HepG2 (cell line): Measurements from ENCODE around the gene ITIH3. TPM values are rescaled to one million over a fixed set of nuclear protein-coding genes. Genes with fewer than 3 reads are reported as not detected.

Source experiments
- CHD2 ChIP-seq: IDR thresholded peaks from 2 replicates; pipeline ENCODE4 v1.6.1; 2011; ENCODE audit warnings: low read depth, low read length, improper control_type of control experiment
- DR1 ChIP-seq: sonication (generic); formaldehyde crosslinking; IDR thresholded peaks from 2 replicates; pipeline ENCODE4 v1.8.0; 2021; ENCODE audit warnings: mild to moderate bottlenecking, missing genetic modification reagents, inconsistent platforms
- JUND ChIP-seq: sonication (generic); formaldehyde crosslinking; IDR thresholded peaks from 2 replicates; pipeline ENCODE4 v1.8.0; 2022; ENCODE audit warnings: mild to moderate bottlenecking, missing genetic modification reagents
- KMT2A ChIP-seq: sonication (generic); formaldehyde crosslinking; IDR thresholded peaks from 2 replicates; pipeline ENCODE4 v1.4.0; 2020; ENCODE audit warnings: missing genetic modification reagents
- MAFF ChIP-seq: IDR thresholded peaks from 2 replicates; pipeline ENCODE4 v1.6.1; 2011; ENCODE audit warnings: low read depth, low read length, improper control_type of control experiment
- MATR3 ChIP-seq: sonication (generic); formaldehyde crosslinking; IDR thresholded peaks from 2 replicates; pipeline ENCODE4 v1.4.0; 2020; ENCODE audit warnings: missing genetic modification reagents
- MED1 ChIP-seq: sonication (generic); formaldehyde crosslinking; IDR thresholded peaks from 2 replicates; pipeline ENCODE4 v1.4.0; 2020; ENCODE audit warnings: missing genetic modification reagents
- MLLT10 ChIP-seq: sonication (generic); formaldehyde crosslinking; IDR thresholded peaks from 2 replicates; pipeline ENCODE4 v1.4.0; 2020; ENCODE audit warnings: missing genetic modification reagents
- MTF1 ChIP-seq: sonication (generic); formaldehyde crosslinking; IDR thresholded peaks from 2 replicates; pipeline ENCODE4 v1.5.0; 2020; ENCODE audit warnings: missing genetic modification reagents
- MXI1 ChIP-seq: IDR thresholded peaks from 3 replicates; pipeline ENCODE4 v1.6.1; 2012; ENCODE audit warnings: low read depth, low read length, inconsistent platforms, borderline replicate concordance
- POLR2G ChIP-seq: fragments of 200-400 bp; formaldehyde crosslinking; IDR thresholded peaks from 2 replicates; pipeline ENCODE4 v1.6.1; 2018; ENCODE audit warnings: mild to moderate bottlenecking, low read depth, low read length, moderate library complexity
- SMAD9 ChIP-seq: sonication (generic); formaldehyde crosslinking; IDR thresholded peaks from 2 replicates; pipeline ENCODE4 v1.5.1; 2020; ENCODE audit warnings: mild to moderate bottlenecking, missing genetic modification reagents
- ZMYM3 ChIP-seq: sonication (generic); formaldehyde crosslinking; IDR thresholded peaks from 2 replicates; pipeline ENCODE4 v1.5.1; 2020; ENCODE audit warnings: mild to moderate bottlenecking, missing genetic modification reagents
- ZNF317 ChIP-seq: sonication (generic); formaldehyde crosslinking; IDR thresholded peaks from 2 replicates; pipeline ENCODE4 v1.5.0; 2020; ENCODE audit warnings: mild to moderate bottlenecking, missing genetic modification reagents
- ZNF354B ChIP-seq: sonication (generic); formaldehyde crosslinking; IDR thresholded peaks from 2 replicates; pipeline ENCODE4 v1.8.0; 2022; ENCODE audit warnings: mild to moderate bottlenecking, missing genetic modification reagents
- ZNF367 ChIP-seq: sonication (generic); formaldehyde crosslinking; IDR thresholded peaks from 2 replicates; pipeline ENCODE4 v1.4.0; 2020; ENCODE audit warnings: missing genetic modification reagents, borderline replicate concordance
- ZNF557 ChIP-seq: sonication (generic); formaldehyde crosslinking; IDR thresholded peaks from 2 replicates; pipeline ENCODE4 v1.4.0; 2020; ENCODE audit warnings: missing genetic modification reagents
- ZNF567 ChIP-seq: sonication (generic); formaldehyde crosslinking; IDR thresholded peaks from 2 replicates; pipeline ENCODE4 v1.8.1; 2023; ENCODE audit warnings: mild to moderate bottlenecking, missing genetic modification reagents, borderline replicate concordance
- ZNF615 ChIP-seq: sonication (generic); formaldehyde crosslinking; IDR thresholded peaks from 2 replicates; pipeline ENCODE4 v1.5.0; 2020; ENCODE audit warnings: mild to moderate bottlenecking, missing genetic modification reagents, borderline replicate concordance
- ZNF660 ChIP-seq: sonication (generic); formaldehyde crosslinking; IDR thresholded peaks from 2 replicates; pipeline ENCODE4 v1.5.1; 2020; ENCODE audit warnings: mild to moderate bottlenecking, low read depth, missing genetic modification reagents, borderline replicate concordance
- ZNF781 ChIP-seq: sonication (generic); formaldehyde crosslinking; IDR thresholded peaks from 2 replicates; pipeline ENCODE4 v1.5.1; 2020; ENCODE audit warnings: borderline replicate concordance, mild to moderate bottlenecking, missing genetic modification reagents; ENCODE audit errors: not compliant biosample characterization
- polyA plus RNA-seq, 8 experiments: library from polyadenylated mRNA; depleted of rRNA in 3 of 8; stranded (reverse) in 7 of 8; unstranded in 1 of 8; fragments of >200 nt; fragmentation: Illumina TruSeq in 4 of 8; extraction: Trizol in 4 of 8; gene quantifications; 2 replicates each; pipeline versions ENCODE4 v1.2.1 to v1.2.3, GENCODE V29; 2011 to 2016; ENCODE audit warnings: low read depth in 4 of 8, missing spikeins in 1 of 8, mixed read lengths in 1 of 8; ENCODE audit not compliant: insufficient read depth in 1 of 8
- total RNA-seq, 5 experiments: library from RNA; depleted of rRNA; stranded (reverse); fragments of >200 nt; fragmentation: Illumina TruSeq; extraction: Trizol; gene quantifications; 2 replicates each; pipeline ENCODE4 v1.2.3, GENCODE V29; 2016; ENCODE audit warnings: low read depth in 1 of 5
- TF ChIP-seq, protein P1 (sequence below): sonication (generic); formaldehyde crosslinking; IDR thresholded peaks from 2 replicates; pipeline ENCODE4 v1.5.1; 2020; ENCODE audit warnings: missing genetic modification reagents, mild to moderate bottlenecking, borderline replicate concordance
- TF ChIP-seq, protein P2 (sequence below): sonication (generic); formaldehyde crosslinking; IDR thresholded peaks from 2 replicates; pipeline ENCODE4 v1.5.0; 2020; ENCODE audit warnings: missing genetic modification reagents, mild to moderate bottlenecking, borderline replicate concordance
- TF ChIP-seq, protein P3 (sequence below): sonication (generic); formaldehyde crosslinking; IDR thresholded peaks from 2 replicates; pipeline ENCODE4 v1.9.0; 2021; ENCODE audit warnings: missing genetic modification reagents, borderline replicate concordance
- TF ChIP-seq, protein P4 (sequence below): IDR thresholded peaks from 2 replicates; pipeline ENCODE4 v1.6.1; 2016; ENCODE audit warnings: missing compliant biosample characterization, missing genetic modification reagents, borderline replicate concordance

The ITIH3 gene
- total and polyA plus RNA-seq, 2 of the 13 experiments (the other 11 are each of a cell fraction or from before 2014, with no cell fraction given), result 105 to 632 TPM

DNA sequence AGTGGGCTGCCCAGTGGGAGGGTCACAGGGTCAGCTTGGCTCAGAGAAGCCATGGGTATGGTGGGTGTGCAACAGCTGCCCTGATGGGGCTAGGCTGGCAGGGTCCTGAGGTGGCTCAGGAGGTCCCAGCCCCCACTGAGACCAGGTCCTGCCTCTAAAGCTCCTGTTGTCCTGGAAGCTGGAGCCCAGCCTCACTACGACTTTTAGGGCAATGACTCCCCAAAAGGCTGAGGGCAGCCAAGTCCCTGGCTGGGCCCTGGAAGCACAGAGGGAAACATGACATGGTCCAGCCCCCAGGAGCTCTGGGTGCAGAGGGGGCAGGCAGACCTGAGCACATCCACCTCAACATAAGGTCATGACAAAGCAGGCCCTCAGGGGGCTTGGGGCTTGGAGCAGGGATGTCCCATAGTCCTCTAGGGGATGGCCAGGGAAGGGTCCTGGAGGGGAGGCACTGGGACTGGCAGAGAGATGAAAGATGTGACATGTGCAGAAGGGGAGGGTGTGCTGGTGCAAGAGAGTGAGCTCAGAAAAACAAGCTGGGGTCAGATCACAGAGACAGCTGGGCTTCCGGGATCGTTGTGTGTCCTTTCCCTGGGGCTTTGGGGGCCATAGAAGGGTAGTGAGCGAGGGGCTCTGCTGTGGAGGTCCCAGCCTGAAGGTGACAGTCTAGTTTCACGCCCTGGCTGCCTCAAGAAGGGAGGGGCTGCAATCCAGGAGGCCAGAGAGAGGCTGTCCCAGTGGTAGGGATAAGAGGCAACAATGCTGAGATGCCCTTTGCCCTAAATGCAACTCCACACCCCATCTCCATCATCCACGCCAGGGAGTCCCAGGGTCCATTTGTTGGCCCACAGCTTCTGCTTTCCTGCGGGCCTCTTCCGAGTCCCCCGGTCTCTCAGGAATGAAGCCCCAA is 639 bp upstream of the ITIH3 start (continued):
- no peak for TF ChIP-seq MXI1
- TF ChIP-seq ZNF781, result no peak
- no peak for TF ChIP-seq ZNF660 (CRISPR knock-in tag)
- TF ChIP-seq, protein P1, sequence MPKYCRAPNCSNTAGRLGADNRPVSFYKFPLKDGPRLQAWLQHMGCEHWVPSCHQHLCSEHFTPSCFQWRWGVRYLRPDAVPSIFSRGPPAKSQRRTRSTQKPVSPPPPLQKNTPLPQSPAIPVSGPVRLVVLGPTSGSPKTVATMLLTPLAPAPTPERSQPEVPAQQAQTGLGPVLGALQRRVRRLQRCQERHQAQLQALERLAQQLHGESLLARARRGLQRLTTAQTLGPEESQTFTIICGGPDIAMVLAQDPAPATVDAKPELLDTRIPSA, result no peak
- TF ChIP-seq, protein P2, sequence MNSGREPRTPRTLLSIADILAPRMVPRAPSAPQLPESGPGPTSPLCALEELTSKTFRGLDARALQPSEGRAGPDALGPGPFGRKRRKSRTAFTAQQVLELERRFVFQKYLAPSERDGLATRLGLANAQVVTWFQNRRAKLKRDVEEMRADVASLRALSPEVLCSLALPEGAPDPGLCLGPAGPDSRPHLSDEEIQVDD, result no peak
- TF ChIP-seq MATR3 (CRISPR knock-in tag), result no peak
- no peak for TF ChIP-seq MLLT10 (CRISPR knock-in tag)
- TF ChIP-seq ZMYM3, result no peak; the same call in 1 of the 2 replicates
- no peak for TF ChIP-seq ZNF567 (CRISPR knock-in tag)
- TF ChIP-seq POLR2G, result no peak
- TF ChIP-seq ZNF317 (CRISPR knock-in tag), result peak; percentile 61; the same call in 1 of the 2 replicates
- TF ChIP-seq ZNF615, result no peak
- TF ChIP-seq CHD2, result no peak
- no peak for TF ChIP-seq JUND (CRISPR knock-in tag)
- no peak for TF ChIP-seq MTF1 (CRISPR knock-in tag)
- no peak for TF ChIP-seq DR1 (CRISPR knock-in tag)
- TF ChIP-seq, protein P3, sequence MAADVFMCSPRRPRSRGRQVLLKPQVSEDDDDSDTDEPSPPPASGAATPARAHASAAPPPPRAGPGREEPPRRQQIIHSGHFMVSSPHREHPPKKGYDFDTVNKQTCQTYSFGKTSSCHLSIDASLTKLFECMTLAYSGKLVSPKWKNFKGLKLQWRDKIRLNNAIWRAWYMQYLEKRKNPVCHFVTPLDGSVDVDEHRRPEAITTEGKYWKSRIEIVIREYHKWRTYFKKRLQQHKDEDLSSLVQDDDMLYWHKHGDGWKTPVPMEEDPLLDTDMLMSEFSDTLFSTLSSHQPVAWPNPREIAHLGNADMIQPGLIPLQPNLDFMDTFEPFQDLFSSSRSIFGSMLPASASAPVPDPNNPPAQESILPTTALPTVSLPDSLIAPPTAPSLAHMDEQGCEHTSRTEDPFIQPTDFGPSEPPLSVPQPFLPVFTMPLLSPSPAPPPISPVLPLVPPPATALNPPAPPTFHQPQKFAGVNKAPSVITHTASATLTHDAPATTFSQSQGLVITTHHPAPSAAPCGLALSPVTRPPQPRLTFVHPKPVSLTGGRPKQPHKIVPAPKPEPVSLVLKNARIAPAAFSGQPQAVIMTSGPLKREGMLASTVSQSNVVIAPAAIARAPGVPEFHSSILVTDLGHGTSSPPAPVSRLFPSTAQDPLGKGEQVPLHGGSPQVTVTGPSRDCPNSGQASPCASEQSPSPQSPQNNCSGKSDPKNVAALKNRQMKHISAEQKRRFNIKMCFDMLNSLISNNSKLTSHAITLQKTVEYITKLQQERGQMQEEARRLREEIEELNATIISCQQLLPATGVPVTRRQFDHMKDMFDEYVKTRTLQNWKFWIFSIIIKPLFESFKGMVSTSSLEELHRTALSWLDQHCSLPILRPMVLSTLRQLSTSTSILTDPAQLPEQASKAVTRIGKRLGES (CRISPR knock-in tag), result no peak
- TF ChIP-seq, protein P4, sequence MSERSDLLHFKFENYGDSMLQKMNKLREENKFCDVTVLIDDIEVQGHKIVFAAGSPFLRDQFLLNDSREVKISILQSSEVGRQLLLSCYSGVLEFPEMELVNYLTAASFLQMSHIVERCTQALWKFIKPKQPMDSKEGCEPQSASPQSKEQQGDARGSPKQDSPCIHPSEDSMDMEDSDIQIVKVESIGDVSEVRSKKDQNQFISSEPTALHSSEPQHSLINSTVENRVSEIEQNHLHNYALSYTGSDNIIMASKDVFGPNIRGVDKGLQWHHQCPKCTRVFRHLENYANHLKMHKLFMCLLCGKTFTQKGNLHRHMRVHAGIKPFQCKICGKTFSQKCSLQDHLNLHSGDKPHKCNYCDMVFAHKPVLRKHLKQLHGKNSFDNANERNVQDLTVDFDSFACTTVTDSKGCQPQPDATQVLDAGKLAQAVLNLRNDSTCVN, result 0 out of 2 replicates have a peak, but pooled peaks have one; percentile 7
- no peak; the same call in 1 of the 2 replicates for TF ChIP-seq MED1 (CRISPR knock-in tag)
- TF ChIP-seq ZNF557 (CRISPR knock-in tag), result no peak
- no peak for TF ChIP-seq MAFF
- no peak for TF ChIP-seq SMAD9 (CRISPR knock-in tag)
- TF ChIP-seq ZNF354B, result no peak
- no peak for TF ChIP-seq KMT2A (CRISPR knock-in tag)
- no peak for TF ChIP-seq ZNF367
